NB4 (cell line): ENCODE results near the gene SHROOM2.

Experiments
- DNase-seq: peaks from one replicate; pipeline ENCODE4 v3.0.0; 2010; ENCODE audit warnings: low read depth
- H3K4me3 ChIP-seq: one replicate; pipeline ENCODE4 v1.5.1; 2011; ENCODE audit warnings: mild to moderate bottlenecking, low read depth, low read length, moderate library complexity
- CTCF ChIP-seq: IDR thresholded peaks from one replicate; pipeline ENCODE4 v1.5.1; 2012; ENCODE audit warnings: low read depth, low read length
- MAX ChIP-seq: IDR thresholded peaks from 2 replicates; pipeline ENCODE4 v1.6.1; 2011; ENCODE audit warnings: low read depth, low read length
- MYC ChIP-seq: IDR thresholded peaks from 2 replicates; pipeline ENCODE4 v1.6.1; 2011; ENCODE audit warnings: low read depth, low read length
- POLR2A ChIP-seq: IDR thresholded peaks from 2 replicates; pipeline ENCODE4 v1.6.1; 2011; ENCODE audit warnings: mild to moderate bottlenecking; ENCODE audit not compliant: insufficient read length; ENCODE audit errors: extremely low read depth

The SHROOM2 gene

GRCh38 chrX:9861711-9862110, 75.5 kb downstream of the SHROOM2 start:
- H3K4me3 ChIP-seq = no peak overlapping the region
- no peak for DNase-seq

GRCh38 chrX:9862525-9862924, 76.3 kb downstream of the SHROOM2 start:
- TF ChIP-seq CTCF (no peak), POLR2A (no peak), MAX (no peak), MYC (no peak)
- DNase-seq = no peak
- H3K4me3 ChIP-seq = no peak overlapping the region

More at GRCh38 chrX:9861711-9862110, 75.5 kb downstream of the SHROOM2 start:
- TF ChIP-seq MAX = no peak
- no peak for TF ChIP-seq POLR2A
- no peak for TF ChIP-seq MYC
- no peak for TF ChIP-seq CTCF

- no peak for DNase-seq
- no peak overlapping the region for H3K4me3 ChIP-seq
- TF ChIP-seq CTCF (no peak), POLR2A (no peak), MYC (no peak), MAX (no peak)
Observed at GRCh38 chrX:9862953-9863352, 76.7 kb downstream of the SHROOM2 start.

- TF ChIP-seq MYC (no peak), CTCF (no peak), POLR2A (no peak), MAX (no peak)
- no peak overlapping the region for H3K4me3 ChIP-seq
- peak; percentile 8 for DNase-seq
Observed at GRCh38 chrX:9864011-9864410, 77.8 kb downstream of the SHROOM2 start.

GRCh38 chrX:9865804-9866472, 79.7 kb downstream of the SHROOM2 start:
- TF ChIP-seq MAX (no peak), POLR2A (no peak), CTCF (no peak), MYC (no peak)
- no peak overlapping the region for H3K4me3 ChIP-seq
- no peak for DNase-seq

- H3K4me3 ChIP-seq = no peak overlapping the region
- TF ChIP-seq MAX (no peak), CTCF (no peak), POLR2A (no peak), MYC (no peak)
- no peak for DNase-seq
Observed at GRCh38 chrX:9866633-9867032, 80.4 kb downstream of the SHROOM2 start.
